CD14-positive monocyte (primary cell): ENCODE data around the gene ZMYND10. TPM values are rescaled to one million over a fixed set of nuclear protein-coding genes. Genes with fewer than 3 reads are reported as not detected.

ENCODE experiments used
- DNase-seq, 3 donors: peaks; one replicate each; pipeline ENCODE4 v3.0.0-alpha.2; 2011 to 2022
- H2AFZ ChIP-seq: 2 replicates; pipeline ENCODE4 v1.6.0; 2012; ENCODE audit warnings: mild to moderate bottlenecking, low read depth, low read length, inconsistent platforms; ENCODE audit not compliant: insufficient read depth, poor library complexity, severe bottlenecking
- H3K27ac ChIP-seq, 2 donors: 1 replicate in 1 of 2; 2 replicates in 1 of 2; pipeline ENCODE4 v1.5.1; 2012 to 2013; ENCODE audit warnings: low read length in 2 of 2, control low read depth in 1 of 2, inconsistent platforms in 1 of 2, low read depth in 1 of 2, mild to moderate bottlenecking in 1 of 2
- H3K27me3 ChIP-seq, 2 donors: one replicate each; pipeline versions ENCODE4 v1.6.0 to v1.6.1; 2011 to 2013; ENCODE audit warnings: low read length in 2 of 2; ENCODE audit not compliant: control insufficient read depth in 2 of 2, insufficient read depth in 2 of 2
- H3K36me3 ChIP-seq, 2 donors: replicated peaks in 1 of 2; 1 replicate in 1 of 2; 2 replicates in 1 of 2; pipeline versions ENCODE4 v1.5.1 to v1.6.1; 2012 to 2013; ENCODE audit warnings: low read length in 2 of 2, control low read depth in 1 of 2, inconsistent platforms in 1 of 2, mild to moderate bottlenecking in 1 of 2; ENCODE audit not compliant: insufficient read depth in 2 of 2, control insufficient read depth in 1 of 2
- H3K4me1 ChIP-seq, 2 donors: 1 replicate in 1 of 2; 2 replicates in 1 of 2; pipeline versions ENCODE4 v1.5.1 to v1.6.1; 2012 to 2013; ENCODE audit warnings: low read length in 2 of 2, control low read depth in 1 of 2, inconsistent platforms in 1 of 2, mild to moderate bottlenecking in 1 of 2, moderate library complexity in 1 of 2; ENCODE audit not compliant: insufficient read depth in 2 of 2, control insufficient read depth in 1 of 2
- H3K4me2 ChIP-seq: replicated peaks from 2 replicates; pipeline ENCODE3; 2012; ENCODE audit warnings: low read length, moderate library complexity, mild to moderate bottlenecking; ENCODE audit not compliant: poor library complexity, severe bottlenecking; ENCODE audit errors: extremely low read depth
- H3K4me3 ChIP-seq, 3 experiments: fragments of 200-600 bp in 1 of 3; sonication (generic) in 1 of 3; replicated peaks in 1 of 3; 1 replicate in 2 of 3; 2 replicates in 1 of 3; pipeline ENCODE4 v1.5.1; 2011 to 2013; ENCODE audit warnings: low read length in 3 of 3, mild to moderate bottlenecking in 3 of 3, control low read depth in 2 of 3, low read depth in 2 of 3, inconsistent platforms in 1 of 3, moderate library complexity in 1 of 3
- H3K79me2 ChIP-seq: 2 replicates; pipeline ENCODE4 v1.6.0; 2012; ENCODE audit warnings: mild to moderate bottlenecking, control low read depth, inconsistent platforms, low read length, moderate library complexity; ENCODE audit not compliant: insufficient read depth
- H3K9ac ChIP-seq: 2 replicates; pipeline ENCODE4 v1.6.0; 2017; ENCODE audit warnings: low read length, mild to moderate bottlenecking; ENCODE audit not compliant: insufficient read depth, poor library complexity, severe bottlenecking
- H3K9me3 ChIP-seq, 2 donors: replicated peaks in 1 of 2; 1 replicate in 1 of 2; 2 replicates in 1 of 2; pipeline versions ENCODE4 v1.5.1 to v1.6.1; 2012 to 2013; ENCODE audit warnings: low read length in 2 of 2, control low read depth in 1 of 2; ENCODE audit not compliant: control insufficient read depth in 1 of 2, insufficient read depth in 1 of 2
- H4K20me1 ChIP-seq: 2 replicates; pipeline ENCODE4 v1.6.0; 2012; ENCODE audit warnings: mild to moderate bottlenecking, low read length, control low read depth, moderate library complexity; ENCODE audit not compliant: insufficient read depth
- H3K27ac Mint-ChIP-seq, 7 donors: one replicate each; pipeline ENCODE4 v1.8.0; 2020; ENCODE audit warnings: mild to moderate bottlenecking in 7 of 7, mixed read lengths in 7 of 7, moderate library complexity in 6 of 7, inconsistent platforms in 2 of 7
- H3K27me3 Mint-ChIP-seq, 3 donors: one replicate each; pipeline ENCODE4 v1.8.0; 2021 to 2022; ENCODE audit warnings: low read depth in 3 of 3, mild to moderate bottlenecking in 3 of 3, mixed read lengths in 3 of 3, moderate library complexity in 3 of 3, inconsistent platforms in 1 of 3
- H3K36me3 Mint-ChIP-seq, 2 donors: one replicate each; pipeline ENCODE4 v1.8.0; 2020; ENCODE audit warnings: mixed read lengths in 2 of 2, inconsistent platforms in 1 of 2, mild to moderate bottlenecking in 1 of 2
- H3K4me1 Mint-ChIP-seq: one replicate; pipeline ENCODE4 v1.8.0; 2020; ENCODE audit warnings: mild to moderate bottlenecking, mixed read lengths
- H3K4me3 Mint-ChIP-seq, 2 donors: one replicate each; pipeline ENCODE4 v1.8.0; 2020; ENCODE audit warnings: mild to moderate bottlenecking in 2 of 2, mixed read lengths in 2 of 2, moderate library complexity in 1 of 2
- H3K9me3 Mint-ChIP-seq, 7 donors: one replicate each; pipeline ENCODE4 v1.8.0; 2020 to 2022; ENCODE audit warnings: mixed read lengths in 7 of 7, mild to moderate bottlenecking in 6 of 7, moderate library complexity in 6 of 7, inconsistent platforms in 2 of 7
- WGBS: methylation state at CpG from one replicate; pipeline ENCODE4 v1.1.5; 2013; ENCODE audit warnings: missing lambda C conversion rate; ENCODE audit not compliant: insufficient coverage; 5-methylcytosine and 5-hydroxymethylcytosine counted together
- intact Hi-C, 2 donors: fragments of 100-400 bp; cut with micrococcal nuclease; formaldehyde crosslinking; loops; one replicate each; pipeline versions ENCODE4 v1.15.0 to v1.15.1; 2023
- polyA plus RNA-seq, 3 donors: library from polyadenylated mRNA; depleted of rRNA in 1 of 3; unstranded in 2 of 3; stranded (reverse) in 1 of 3; fragments of 300-500 nt in 2 of 3; fragments of >200 nt in 1 of 3; fragmentation: Illumina TruSeq in 2 of 3; gene quantifications; 1 replicate in 2 of 3; 2 replicates in 1 of 3; pipeline ENCODE4 v1.2.3, GENCODE V29; 2012 to 2021
- TF ChIP-seq, protein P1 (sequence below): fragments of 200-600 bp; IDR thresholded peaks from one replicate; pipeline ENCODE4 v1.8.0; 2022; ENCODE audit warnings: antibody characterized with exemption, mild to moderate bottlenecking

Gene ZMYND10
- polyA plus RNA-seq, 3 donors: 0.12 to 1.7 (median 0.19) TPM

DNA sequence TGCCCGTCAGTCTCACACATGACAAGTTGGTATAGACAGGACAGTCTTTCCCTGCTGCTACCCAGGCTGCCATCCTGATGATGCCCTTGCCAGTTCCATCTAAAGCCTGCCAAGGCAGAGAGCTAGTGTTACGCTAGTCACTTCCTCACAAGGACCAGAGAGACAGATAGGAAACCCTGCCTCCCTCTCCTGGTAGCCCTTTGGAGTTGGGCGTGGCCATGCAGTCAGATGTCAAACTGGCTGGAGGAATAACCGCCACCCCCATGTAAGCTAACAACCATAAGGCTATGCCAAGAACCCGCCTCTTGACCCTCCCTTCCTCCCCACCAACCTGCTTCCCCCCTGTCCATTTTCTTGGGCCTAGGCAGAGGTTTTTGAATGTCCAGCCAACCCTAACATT lies 11.0 kb upstream of the ZMYND10 start:
- peaks cover 74% of the 10 kb centered on the region for H4K20me1 ChIP-seq
- peaks cover 0 to 2% (median 0%) of the 10 kb centered on the region in 3 donors for H3K27me3 Mint-ChIP-seq
- no peaks in the 10 kb centered on the region for H3K9me3 ChIP-seq
- no peaks in the 10 kb centered on the region for H3K9me3 Mint-ChIP-seq
- H3K36me3 ChIP-seq: peaks cover 44 to 56% of the 10 kb centered on the region in 2 donors
- peak overlapping the region in 1 of 3 experiments; percentile 91 for H3K4me3 ChIP-seq
- H3K36me3 Mint-ChIP-seq: peaks cover 26 to 50% of the 10 kb centered on the region in 2 donors
- DNase-seq: peak; percentile 22 to 36 (median 30)
- 52% methylated on average over 4 of the region's 5 CpGs for WGBS
- intact Hi-C loops: loop anchor here (5.0 to 10.0 kb wide), 3 partner anchors 261 to 1038 kb away; partner anchors contain the start of genes MAPKAPK3 (in 1 of the 2), MON1A (in 1 of the 2) and RBM15B (in 1 of the 2)
- peak overlapping the region; percentile 21 for H3K9ac ChIP-seq
- peak overlapping the region; percentile 98 for H3K4me2 ChIP-seq
- H3K4me1 Mint-ChIP-seq: peaks cover 51% of the 10 kb centered on the region
- H3K4me3 Mint-ChIP-seq: peak overlapping the region; percentile 55 to 59
- peak overlapping the region; percentile 20 to 91 for H3K27ac ChIP-seq
- H3K27me3 ChIP-seq: no peaks in the 10 kb centered on the region
- H3K27ac Mint-ChIP-seq: peak overlapping the region in 6 of 7 donors; percentile 4 to 82 (median 72)
- H3K79me2 ChIP-seq: peaks cover 69% of the 10 kb centered on the region
- no peak overlapping the region for H2AFZ ChIP-seq
- TF ChIP-seq, protein P1, sequence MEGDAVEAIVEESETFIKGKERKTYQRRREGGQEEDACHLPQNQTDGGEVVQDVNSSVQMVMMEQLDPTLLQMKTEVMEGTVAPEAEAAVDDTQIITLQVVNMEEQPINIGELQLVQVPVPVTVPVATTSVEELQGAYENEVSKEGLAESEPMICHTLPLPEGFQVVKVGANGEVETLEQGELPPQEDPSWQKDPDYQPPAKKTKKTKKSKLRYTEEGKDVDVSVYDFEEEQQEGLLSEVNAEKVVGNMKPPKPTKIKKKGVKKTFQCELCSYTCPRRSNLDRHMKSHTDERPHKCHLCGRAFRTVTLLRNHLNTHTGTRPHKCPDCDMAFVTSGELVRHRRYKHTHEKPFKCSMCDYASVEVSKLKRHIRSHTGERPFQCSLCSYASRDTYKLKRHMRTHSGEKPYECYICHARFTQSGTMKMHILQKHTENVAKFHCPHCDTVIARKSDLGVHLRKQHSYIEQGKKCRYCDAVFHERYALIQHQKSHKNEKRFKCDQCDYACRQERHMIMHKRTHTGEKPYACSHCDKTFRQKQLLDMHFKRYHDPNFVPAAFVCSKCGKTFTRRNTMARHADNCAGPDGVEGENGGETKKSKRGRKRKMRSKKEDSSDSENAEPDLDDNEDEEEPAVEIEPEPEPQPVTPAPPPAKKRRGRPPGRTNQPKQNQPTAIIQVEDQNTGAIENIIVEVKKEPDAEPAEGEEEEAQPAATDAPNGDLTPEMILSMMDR: no peak
- H3K4me1 ChIP-seq: peaks cover 46 to 57% of the 10 kb centered on the region in 2 donors

DNA sequence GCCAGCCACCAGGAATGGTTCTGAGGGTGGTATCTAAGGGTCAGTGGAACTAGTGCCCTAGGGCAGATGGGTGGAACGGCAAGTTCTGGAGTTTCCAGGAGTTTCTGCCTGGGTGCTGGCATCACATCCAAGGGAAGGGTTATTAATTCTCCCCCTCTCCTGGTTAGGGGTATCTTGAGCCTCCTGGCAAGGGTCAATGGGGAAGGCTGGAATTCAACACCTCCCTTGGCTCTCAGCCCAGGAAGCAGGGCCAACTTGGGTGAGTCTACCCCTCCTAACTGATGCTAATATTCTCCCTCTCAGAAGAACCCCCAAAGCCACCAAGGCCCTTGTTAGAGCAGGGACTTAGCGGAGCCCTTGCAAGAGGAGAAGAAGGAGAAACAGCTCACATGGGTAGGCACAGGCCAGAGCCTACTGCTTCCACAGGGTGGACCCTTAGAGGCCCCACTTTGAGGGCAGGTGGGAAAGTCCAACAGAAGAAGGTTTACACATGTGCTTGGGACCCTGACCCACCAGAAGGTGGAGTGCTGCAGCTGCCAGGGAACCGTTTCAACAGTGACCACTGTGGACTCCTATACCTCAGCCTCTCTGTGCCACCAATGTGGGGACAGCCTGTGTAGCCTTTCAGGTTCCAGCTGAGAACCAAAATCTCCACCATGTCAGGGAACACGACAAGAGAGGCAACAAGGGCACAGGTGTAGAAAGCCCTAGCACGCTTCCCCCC lies 10.5 kb upstream of the ZMYND10 start:
- H3K9ac ChIP-seq: peak overlapping the region; percentile 21
- DNase-seq: no peak
- WGBS: 78% methylated on average over 3 of the region's 5 CpGs
- no peak overlapping the region for H3K4me3 Mint-ChIP-seq
- H3K9me3 Mint-ChIP-seq: no peaks in the 10 kb centered on the region
- intact Hi-C loops: loop anchor here (5.0 to 10.0 kb wide), 3 partner anchors 261 to 1039 kb away; partner anchors contain the start of genes MAPKAPK3 (in 1 of the 2), MON1A (in 1 of the 2) and RBM15B (in 1 of the 2)
- H3K4me3 ChIP-seq: peak overlapping the region in 1 of 3 experiments; percentile 91
- H3K27ac Mint-ChIP-seq: peak overlapping the region in 4 of 7 donors; percentile 57 to 82 (median 76)
- H3K36me3 ChIP-seq: peaks cover 44 to 56% of the 10 kb centered on the region in 2 donors
- peaks cover 79% of the 10 kb centered on the region for H4K20me1 ChIP-seq
- H3K27me3 ChIP-seq: no peaks in the 10 kb centered on the region
- peak overlapping the region; percentile 98 for H3K4me2 ChIP-seq
- H3K4me1 ChIP-seq: peaks cover 51 to 63% of the 10 kb centered on the region in 2 donors
- no peak overlapping the region for H2AFZ ChIP-seq
- peaks cover 75% of the 10 kb centered on the region for H3K79me2 ChIP-seq
- peaks cover 0 to 2% (median 0%) of the 10 kb centered on the region in 3 donors for H3K27me3 Mint-ChIP-seq
- peaks cover 57% of the 10 kb centered on the region for H3K4me1 Mint-ChIP-seq
- TF ChIP-seq, protein P1: no peak
- peaks cover 28 to 50% of the 10 kb centered on the region in 2 donors for H3K36me3 Mint-ChIP-seq
- peak overlapping the region; percentile 9 to 91 for H3K27ac ChIP-seq
- H3K9me3 ChIP-seq: no peaks in the 10 kb centered on the region
